Tibial artery (tissue), 4 donors: Measurements from ENCODE around the gene ROBO1.

Source experiments
- DNase-seq, 2 donors: peaks; one replicate each; pipeline ENCODE4 v3.0.0-alpha.2; 2019
- H3K27ac ChIP-seq, 2 donors: fragments of 200-600 bp; sonication (generic) in 1 of 2; 1 replicate in 1 of 2; 2 replicates in 1 of 2; pipeline ENCODE4 v1.5.1; 2018 to 2019; ENCODE audit warnings: mild to moderate bottlenecking in 1 of 2
- H3K27me3 ChIP-seq, 2 donors: fragments of 200-600 bp; sonication (generic) in 1 of 2; one replicate each; pipeline versions ENCODE4 v1.5.1 to v1.6.0; 2016 to 2019
- H3K36me3 ChIP-seq, 3 donors: fragments of 200-600 bp; sonication (generic) in 2 of 3; one replicate each; pipeline ENCODE4 v1.5.1; 2016 to 2019; ENCODE audit warnings: mild to moderate bottlenecking in 2 of 3
- H3K4me1 ChIP-seq, 4 donors: fragments of 200-600 bp; sonication (generic) in 2 of 4; 1 replicate in 3 of 4; 2 replicates in 1 of 4; pipeline ENCODE4 v1.5.1; 2016 to 2019
- H3K4me3 ChIP-seq, 2 donors: fragments of 200-600 bp; sonication (generic) in 1 of 2; 1 replicate in 1 of 2; 2 replicates in 1 of 2; pipeline ENCODE4 v1.5.1; 2018 to 2019; ENCODE audit warnings: mild to moderate bottlenecking in 2 of 2
- H3K9me3 ChIP-seq, 3 donors: fragments of 200-600 bp; sonication (generic) in 1 of 3; one replicate each; pipeline ENCODE4 v1.5.1; 2016 to 2019
- intact Hi-C: fragments of 100-400 bp; cut with DNase I; formaldehyde crosslinking; loops from one replicate; pipeline ENCODE4 v1.15.0; 2023; ENCODE audit warnings: low total_unique reads
- TF ChIP-seq, protein P1 (sequence below), 2 experiments: fragments of 200-600 bp in 1 of 2; fragments of 450-650 bp in 1 of 2; IDR thresholded peaks; one replicate each; pipeline ENCODE4 v1.5.1; 2017 to 2019; ENCODE audit warnings: antibody characterized with exemption in 2 of 2, mild to moderate bottlenecking in 1 of 2, moderate library complexity in 1 of 2

ROBO1 gene

DNA sequence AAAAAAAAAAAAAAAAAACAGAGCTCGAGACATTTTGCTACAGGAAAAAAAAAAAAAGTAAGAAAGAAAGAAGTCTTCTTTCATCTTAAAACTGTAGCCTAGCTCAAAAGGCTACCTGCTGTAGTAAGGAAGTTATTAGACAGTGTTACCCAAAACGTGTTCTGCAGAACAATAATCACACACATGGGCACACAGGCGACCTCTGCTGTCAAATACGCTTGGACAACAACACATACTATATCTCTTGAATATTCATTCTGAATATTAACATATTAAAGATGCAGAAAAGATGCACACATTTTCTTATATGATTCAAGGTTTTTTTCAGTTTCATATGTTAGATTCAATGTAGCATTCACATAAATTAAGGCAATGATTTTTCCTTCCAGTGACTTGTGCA, 215.8 kb downstream of the ROBO1 start:
- no peak for DNase-seq
- no peaks in the 10 kb centered on the region for H3K9me3 ChIP-seq
- no peaks in the 10 kb centered on the region for H3K27me3 ChIP-seq
- H3K36me3 ChIP-seq: no peaks in the 10 kb centered on the region
- H3K4me1 ChIP-seq: no peaks in the 10 kb centered on the region
- intact Hi-C loops: no loop called here
- H3K4me3 ChIP-seq: no peak overlapping the region
- TF ChIP-seq, protein P1, sequence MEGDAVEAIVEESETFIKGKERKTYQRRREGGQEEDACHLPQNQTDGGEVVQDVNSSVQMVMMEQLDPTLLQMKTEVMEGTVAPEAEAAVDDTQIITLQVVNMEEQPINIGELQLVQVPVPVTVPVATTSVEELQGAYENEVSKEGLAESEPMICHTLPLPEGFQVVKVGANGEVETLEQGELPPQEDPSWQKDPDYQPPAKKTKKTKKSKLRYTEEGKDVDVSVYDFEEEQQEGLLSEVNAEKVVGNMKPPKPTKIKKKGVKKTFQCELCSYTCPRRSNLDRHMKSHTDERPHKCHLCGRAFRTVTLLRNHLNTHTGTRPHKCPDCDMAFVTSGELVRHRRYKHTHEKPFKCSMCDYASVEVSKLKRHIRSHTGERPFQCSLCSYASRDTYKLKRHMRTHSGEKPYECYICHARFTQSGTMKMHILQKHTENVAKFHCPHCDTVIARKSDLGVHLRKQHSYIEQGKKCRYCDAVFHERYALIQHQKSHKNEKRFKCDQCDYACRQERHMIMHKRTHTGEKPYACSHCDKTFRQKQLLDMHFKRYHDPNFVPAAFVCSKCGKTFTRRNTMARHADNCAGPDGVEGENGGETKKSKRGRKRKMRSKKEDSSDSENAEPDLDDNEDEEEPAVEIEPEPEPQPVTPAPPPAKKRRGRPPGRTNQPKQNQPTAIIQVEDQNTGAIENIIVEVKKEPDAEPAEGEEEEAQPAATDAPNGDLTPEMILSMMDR (IDR thresholded peaks at IDR 0.05): no peak
- no peak overlapping the region for H3K27ac ChIP-seq

DNA sequence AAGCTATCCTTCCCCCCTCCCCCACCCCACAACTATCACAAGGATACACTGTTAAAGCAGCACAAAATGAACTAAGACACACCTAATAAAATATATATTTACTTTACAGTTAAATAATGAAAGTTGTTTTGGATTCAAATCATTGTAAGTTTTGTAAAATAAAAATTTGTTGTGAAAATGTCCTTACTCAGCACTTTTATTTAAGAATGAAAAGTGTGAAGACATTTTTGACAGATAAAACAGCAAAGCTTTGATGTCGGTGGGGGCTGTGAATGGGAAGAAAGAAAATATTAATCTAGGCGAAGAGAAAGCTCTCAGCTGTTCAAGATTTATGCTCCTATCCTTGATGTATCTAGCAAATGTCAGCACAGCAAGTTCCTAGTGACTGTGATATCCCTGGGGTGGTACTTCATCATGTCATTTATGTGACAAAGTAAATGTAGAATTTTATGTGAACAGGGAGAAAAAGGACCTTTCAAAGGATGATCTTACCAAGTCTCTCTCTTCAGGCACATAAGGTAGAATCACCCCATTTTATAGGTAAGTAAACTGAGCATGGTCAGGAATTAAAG, 216.4 kb downstream of the ROBO1 start:
- Histone ChIP-seq H3K27ac (no peak overlapping the region), H3K27me3 (no peaks in the 10 kb centered on the region), H3K4me1 (no peaks in the 10 kb centered on the region), H3K36me3 (no peaks in the 10 kb centered on the region), H3K9me3 (no peaks in the 10 kb centered on the region), H3K4me3 (no peak overlapping the region)
- TF ChIP-seq, protein P1 (IDR thresholded peaks at IDR 0.05): no peak
- intact Hi-C loops: no loop called here
- no peak for DNase-seq

DNA sequence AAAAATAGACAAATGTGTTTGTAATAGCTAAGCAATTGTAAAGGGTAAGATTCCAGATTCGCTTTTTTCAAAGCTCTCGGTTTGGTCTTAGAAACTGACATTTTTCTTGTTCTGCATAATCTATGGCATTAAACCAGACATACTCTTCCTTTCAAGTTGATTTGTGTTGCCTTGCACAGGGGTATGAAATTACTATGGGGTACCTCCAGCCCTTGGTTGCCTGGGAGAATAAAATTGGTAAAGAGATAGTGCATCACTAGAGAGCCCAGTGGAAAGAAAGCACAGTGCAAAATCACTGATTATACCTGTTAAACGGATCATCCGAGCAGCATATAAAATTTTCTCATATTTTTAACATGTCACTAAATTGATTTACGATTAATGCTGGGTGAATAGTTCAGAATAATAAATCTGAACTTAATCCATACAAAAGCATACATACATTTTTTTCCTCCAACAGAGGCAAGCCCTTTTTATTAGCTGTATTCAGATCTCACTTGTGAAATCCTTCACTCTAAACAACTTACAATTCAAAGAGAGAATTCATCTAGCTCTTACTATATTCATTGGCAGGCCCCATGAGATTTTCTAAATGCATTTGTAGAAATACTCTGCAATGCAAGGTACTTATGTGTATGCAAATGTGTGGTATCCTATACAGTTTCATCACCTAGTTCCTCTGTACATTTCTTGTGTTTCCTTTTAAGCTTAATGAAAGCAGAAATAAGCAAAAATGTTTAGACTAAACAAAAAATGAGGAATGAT, 224.4 kb downstream of the ROBO1 start:
- H3K9me3 ChIP-seq: no peaks in the 10 kb centered on the region
- no peak for DNase-seq
- no peak overlapping the region for H3K4me3 ChIP-seq
- intact Hi-C loops: no loop called here
- H3K27me3 ChIP-seq: no peaks in the 10 kb centered on the region
- H3K27ac ChIP-seq: no peak overlapping the region
- H3K36me3 ChIP-seq: no peaks in the 10 kb centered on the region
- no peaks in the 10 kb centered on the region for H3K4me1 ChIP-seq
- TF ChIP-seq, protein P1 (IDR thresholded peaks at IDR 0.05): no peak

DNA sequence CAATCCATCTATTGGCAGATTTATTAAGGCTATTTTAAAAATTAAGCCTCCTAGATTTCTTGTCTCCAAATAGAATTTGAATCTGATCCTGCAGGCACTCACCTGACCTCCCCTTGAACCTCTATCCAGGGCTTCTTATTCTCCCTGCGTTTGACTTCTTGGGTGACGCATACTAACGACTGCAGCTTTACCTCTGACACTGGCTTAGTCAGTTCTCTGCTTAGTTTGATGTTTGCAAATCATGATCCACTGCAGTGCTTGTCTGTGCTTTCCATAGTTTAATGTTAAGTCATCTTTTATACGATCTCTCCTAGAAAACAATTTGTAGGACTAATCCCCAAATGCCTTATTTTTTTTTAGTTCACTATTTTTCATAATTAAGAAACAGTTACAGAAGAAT, 233.1 kb downstream of the ROBO1 start:
- TF ChIP-seq, protein P1 (IDR thresholded peaks at IDR 0.05): no peak
- DNase-seq: no peak
- Histone ChIP-seq H3K27me3 (no peaks in the 10 kb centered on the region), H3K4me3 (no peak overlapping the region), H3K36me3 (no peaks in the 10 kb centered on the region), H3K27ac (no peak overlapping the region), H3K9me3 (no peaks in the 10 kb centered on the region), H3K4me1 (no peaks in the 10 kb centered on the region)
- intact Hi-C loops: no loop called here

DNA sequence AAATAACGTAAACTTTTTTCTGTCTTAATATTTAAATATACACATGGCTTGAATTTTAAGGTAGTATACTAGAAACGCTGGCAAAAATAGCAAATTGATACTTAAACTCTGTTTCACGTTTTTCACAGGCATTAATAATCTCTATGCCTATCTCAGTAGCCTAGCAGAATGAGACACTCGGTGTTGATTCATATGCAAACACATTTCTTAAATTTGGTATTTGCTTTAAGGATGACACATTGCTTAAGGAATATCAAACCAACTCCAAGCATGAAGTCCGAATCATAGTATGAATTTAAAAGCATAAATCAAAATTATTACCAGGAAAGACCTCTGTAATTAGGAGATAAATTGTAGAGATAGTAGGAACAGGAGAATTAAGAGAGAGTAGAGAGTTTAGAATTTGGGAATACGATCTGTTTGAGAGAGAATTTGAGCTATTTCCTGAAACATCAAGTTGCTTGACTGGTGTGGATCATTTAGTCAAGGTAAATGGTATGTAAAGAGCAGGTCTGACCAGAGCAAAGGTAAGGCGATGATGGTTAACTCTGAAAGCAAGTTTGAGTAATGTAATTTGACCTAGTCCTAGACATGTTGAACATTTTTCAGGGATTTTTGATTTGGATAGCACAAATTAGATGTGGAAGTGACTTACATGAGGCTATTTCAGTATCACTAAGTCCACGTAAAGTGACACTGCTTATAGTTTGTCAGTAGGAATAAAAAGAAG, 236.1 kb downstream of the ROBO1 start:
- Histone ChIP-seq H3K27me3 (no peaks in the 10 kb centered on the region), H3K4me1 (no peaks in the 10 kb centered on the region), H3K27ac (no peak overlapping the region), H3K4me3 (no peak overlapping the region), H3K9me3 (no peaks in the 10 kb centered on the region), H3K36me3 (no peaks in the 10 kb centered on the region)
- no peak for DNase-seq
- TF ChIP-seq, protein P1 (IDR thresholded peaks at IDR 0.05): no peak
- intact Hi-C loops: no loop called here
